ENCODE data around the gene RAPGEF4.

- no peak for TF ChIP-seq POLR2A (IDR thresholded peaks at IDR 0.05; ENCODE audit: low read length)
- no peak for TF ChIP-seq GATA1 (IDR thresholded peaks at IDR 0.05; ENCODE audit: low read depth, low read length)
These were observed 264.2 kb downstream of the RAPGEF4 start for GRCh38 chr2:172999641-173000386.

All from erythroblast (primary cell).